Measurements from ENCODE around the gene GRIK4.

- TF ChIP-seq, protein P1, sequence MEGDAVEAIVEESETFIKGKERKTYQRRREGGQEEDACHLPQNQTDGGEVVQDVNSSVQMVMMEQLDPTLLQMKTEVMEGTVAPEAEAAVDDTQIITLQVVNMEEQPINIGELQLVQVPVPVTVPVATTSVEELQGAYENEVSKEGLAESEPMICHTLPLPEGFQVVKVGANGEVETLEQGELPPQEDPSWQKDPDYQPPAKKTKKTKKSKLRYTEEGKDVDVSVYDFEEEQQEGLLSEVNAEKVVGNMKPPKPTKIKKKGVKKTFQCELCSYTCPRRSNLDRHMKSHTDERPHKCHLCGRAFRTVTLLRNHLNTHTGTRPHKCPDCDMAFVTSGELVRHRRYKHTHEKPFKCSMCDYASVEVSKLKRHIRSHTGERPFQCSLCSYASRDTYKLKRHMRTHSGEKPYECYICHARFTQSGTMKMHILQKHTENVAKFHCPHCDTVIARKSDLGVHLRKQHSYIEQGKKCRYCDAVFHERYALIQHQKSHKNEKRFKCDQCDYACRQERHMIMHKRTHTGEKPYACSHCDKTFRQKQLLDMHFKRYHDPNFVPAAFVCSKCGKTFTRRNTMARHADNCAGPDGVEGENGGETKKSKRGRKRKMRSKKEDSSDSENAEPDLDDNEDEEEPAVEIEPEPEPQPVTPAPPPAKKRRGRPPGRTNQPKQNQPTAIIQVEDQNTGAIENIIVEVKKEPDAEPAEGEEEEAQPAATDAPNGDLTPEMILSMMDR (IDR thresholded peaks at IDR 0.05) = no peak
- no peak for TF ChIP-seq EZH2 (IDR thresholded peaks at IDR 0.05; ENCODE audit: borderline replicate concordance, insufficient read depth, low read depth, low read length, poor library complexity, severe bottlenecking)
Measured at GRCh38 chr11:120974466-120974865, 462.9 kb downstream of the GRIK4 start.
